Measurements from ENCODE around the gene ARL3. TPM values are rescaled to one million over a fixed set of nuclear protein-coding genes. Genes with fewer than 3 reads are reported as not detected.

The ARL3 gene
- total RNA-seq, 1 donor from 2014 or later = 5.9 TPM

- H3K27me3 ChIP-seq (ENCODE audit: control insufficient read depth, insufficient read depth, low read length) = no peaks in the 10 kb centered on the region
- no peaks in the 10 kb centered on the region for H3K36me3 ChIP-seq (ENCODE audit: control insufficient read depth, insufficient read depth, low read length)
- peak; percentile 95 for TF ChIP-seq CTCF (IDR thresholded peaks at IDR 0.05; ENCODE audit: insufficient read depth, low read length, poor library complexity, severe bottlenecking)
- no peak for DNase-seq (ENCODE audit: low read depth)
- no peak overlapping the region for H3K4me3 ChIP-seq (ENCODE audit: low read depth, low read length)
Measured at GRCh38 chr10:102678842-102679289, 35.3 kb downstream of the ARL3 start.

GRCh38 chr10:102678068-102678400 lies 36.2 kb downstream of the ARL3 start:
- Histone ChIP-seq H3K4me3 (ENCODE audit: low read depth, low read length) (no peak overlapping the region), H3K27me3 (ENCODE audit: control insufficient read depth, insufficient read depth, low read length) (no peaks in the 10 kb centered on the region), H3K36me3 (ENCODE audit: control insufficient read depth, insufficient read depth, low read length) (no peaks in the 10 kb centered on the region)
- no peak for DNase-seq (ENCODE audit: low read depth)
- TF ChIP-seq CTCF (IDR thresholded peaks at IDR 0.05; ENCODE audit: insufficient read depth, low read length, poor library complexity, severe bottlenecking) = no peak

- no peak for DNase-seq (ENCODE audit: low read depth)
- Histone ChIP-seq H3K27me3 (ENCODE audit: control insufficient read depth, insufficient read depth, low read length) (no peaks in the 10 kb centered on the region), H3K4me3 (ENCODE audit: low read depth, low read length) (no peak overlapping the region), H3K36me3 (ENCODE audit: control insufficient read depth, insufficient read depth, low read length) (no peaks in the 10 kb centered on the region)
- TF ChIP-seq CTCF (IDR thresholded peaks at IDR 0.05; ENCODE audit: insufficient read depth, low read length, poor library complexity, severe bottlenecking) = no peak
Measured at GRCh38 chr10:102677331-102678067, 36.7 kb downstream of the ARL3 start.

- Histone ChIP-seq H3K36me3 (ENCODE audit: control insufficient read depth, insufficient read depth, low read length) (no peaks in the 10 kb centered on the region), H3K4me3 (ENCODE audit: low read depth, low read length) (no peak overlapping the region), H3K27me3 (ENCODE audit: control insufficient read depth, insufficient read depth, low read length) (no peaks in the 10 kb centered on the region)
- DNase-seq (ENCODE audit: low read depth) = no peak
- no peak for TF ChIP-seq CTCF (IDR thresholded peaks at IDR 0.05; ENCODE audit: insufficient read depth, low read length, poor library complexity, severe bottlenecking)
Measured at GRCh38 chr10:102676534-102677315, 37.5 kb downstream of the ARL3 start.

- peak; percentile 95 for DNase-seq (ENCODE audit: low read depth)
- Histone ChIP-seq H3K36me3 (ENCODE audit: control insufficient read depth, insufficient read depth, low read length) (no peaks in the 10 kb centered on the region), H3K27me3 (ENCODE audit: control insufficient read depth, insufficient read depth, low read length) (no peaks in the 10 kb centered on the region), H3K4me3 (ENCODE audit: low read depth, low read length) (no peak overlapping the region)
- TF ChIP-seq CTCF (IDR thresholded peaks at IDR 0.05; ENCODE audit: insufficient read depth, low read length, poor library complexity, severe bottlenecking) = no peak
Measured at GRCh38 chr10:102675666-102676533, 38.3 kb downstream of the ARL3 start.
